ENCODE results near the gene PARD3.
A peak's percentile ranks its signal among the peaks of the same experiment; 100 is the strongest.
"Not testable (repeated sequence)": the region's sequence is repeated elsewhere in the genome, so short reads cannot be mapped to it uniquely, and the experiment has no call there.

Gene PARD3

GRCh38 chr10:34798654-34799053, 16.4 kb downstream of the PARD3 start:
- no peak for DNase-seq (ENCODE audit: low spot score in 2 of 2)
- no peaks in the 10 kb centered on the region for H3K27me3 ChIP-seq (ENCODE audit: low read depth)
- in situ Hi-C loops (cut with MboI; ENCODE audit: low sequenced_read_pairs), result no loop called here
- peaks cover 21% of the 10 kb centered on the region for H3K4me1 ChIP-seq
- H3K36me3 ChIP-seq (replicated peaks), result no peaks in the 10 kb centered on the region
- no peaks in the 10 kb centered on the region for H3K9me3 ChIP-seq
- no peak overlapping the region for H3K4me3 ChIP-seq

DNA sequence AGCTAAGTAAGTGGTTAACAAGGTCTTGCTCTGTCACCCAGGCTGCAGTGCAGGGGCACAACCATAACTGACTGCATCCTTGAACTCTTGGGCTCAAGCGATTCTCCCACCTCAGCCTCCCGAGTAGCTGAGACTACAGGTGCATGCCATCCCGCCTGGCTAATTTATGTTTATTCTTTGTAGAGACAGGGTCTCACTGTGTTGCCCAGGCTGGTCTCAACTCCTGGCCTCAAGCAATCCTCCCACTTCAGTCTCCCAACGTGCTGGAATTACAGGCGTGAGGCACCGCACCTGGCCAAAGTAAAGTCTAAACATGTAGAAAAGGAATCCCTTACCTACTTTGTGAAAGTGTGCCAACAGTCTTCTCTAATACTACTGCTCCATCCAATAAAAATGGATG, 17.9 kb downstream of the PARD3 start:
- Histone ChIP-seq H3K27me3 (ENCODE audit: low read depth) (no peaks in the 10 kb centered on the region), H3K4me1 (peaks cover 15% of the 10 kb centered on the region), H3K9me3 (no peaks in the 10 kb centered on the region), H3K4me3 (no peak overlapping the region), H3K36me3 (replicated peaks) (no peaks in the 10 kb centered on the region)
- in situ Hi-C loops (cut with MboI; ENCODE audit: low sequenced_read_pairs), result no loop called here
- no peak for DNase-seq (ENCODE audit: low spot score in 2 of 2)

DNA sequence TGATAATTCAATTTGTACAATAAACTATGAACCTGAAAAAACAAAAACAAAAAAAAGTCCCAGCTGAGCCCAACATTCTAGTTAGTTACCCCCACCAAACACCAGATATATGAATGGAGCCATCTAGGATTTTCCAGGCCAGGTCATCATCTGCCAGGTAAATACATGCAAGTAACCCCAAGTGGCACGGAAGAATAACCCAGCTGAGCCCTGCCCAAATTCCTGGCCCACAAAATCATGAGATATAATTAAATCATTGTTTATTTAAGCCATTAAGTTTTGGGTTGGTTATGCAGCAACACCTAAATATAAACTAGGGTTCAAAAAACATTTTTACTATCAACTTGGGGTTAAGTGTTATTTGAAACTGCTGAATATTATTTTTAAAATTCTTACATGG, 19.0 kb downstream of the PARD3 start:
- Histone ChIP-seq H3K4me3 (no peak overlapping the region), H3K36me3 (replicated peaks) (no peaks in the 10 kb centered on the region), H3K4me1 (peaks cover 5% of the 10 kb centered on the region), H3K9me3 (no peaks in the 10 kb centered on the region), H3K27me3 (ENCODE audit: low read depth) (no peaks in the 10 kb centered on the region)
- DNase-seq (ENCODE audit: low spot score in 2 of 2), result no peak
- in situ Hi-C loops (cut with MboI; ENCODE audit: low sequenced_read_pairs), result no loop called here

DNA sequence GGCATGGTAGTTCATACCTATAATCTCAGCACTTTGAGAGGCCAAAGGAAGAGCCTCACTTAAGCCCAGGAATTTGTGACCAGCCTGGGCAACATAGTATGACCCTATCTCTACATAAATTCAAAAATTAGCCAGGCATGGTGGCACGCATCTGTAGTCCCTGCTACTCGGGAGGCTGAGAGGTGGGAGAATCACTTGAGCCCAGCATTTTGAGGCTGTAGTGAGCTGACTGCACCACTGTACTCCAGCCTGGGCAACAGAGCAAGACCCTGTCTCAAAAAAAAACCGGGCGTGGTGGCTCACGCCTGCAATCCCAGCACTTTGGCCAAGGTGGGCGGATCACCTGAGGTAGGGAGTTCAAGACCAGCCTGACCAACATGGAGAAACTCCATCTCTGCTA, 19.8 kb downstream of the PARD3 start:
- DNase-seq (ENCODE audit: low spot score in 2 of 2), result no peak
- Histone ChIP-seq H3K27me3 (ENCODE audit: low read depth) (no peaks in the 10 kb centered on the region), H3K36me3 (replicated peaks) (no peaks in the 10 kb centered on the region), H3K4me3 (no peak overlapping the region), H3K4me1 (peaks cover 7% of the 10 kb centered on the region), H3K9me3 (no peaks in the 10 kb centered on the region)
- in situ Hi-C loops (cut with MboI; ENCODE audit: low sequenced_read_pairs), result no loop called here

DNA sequence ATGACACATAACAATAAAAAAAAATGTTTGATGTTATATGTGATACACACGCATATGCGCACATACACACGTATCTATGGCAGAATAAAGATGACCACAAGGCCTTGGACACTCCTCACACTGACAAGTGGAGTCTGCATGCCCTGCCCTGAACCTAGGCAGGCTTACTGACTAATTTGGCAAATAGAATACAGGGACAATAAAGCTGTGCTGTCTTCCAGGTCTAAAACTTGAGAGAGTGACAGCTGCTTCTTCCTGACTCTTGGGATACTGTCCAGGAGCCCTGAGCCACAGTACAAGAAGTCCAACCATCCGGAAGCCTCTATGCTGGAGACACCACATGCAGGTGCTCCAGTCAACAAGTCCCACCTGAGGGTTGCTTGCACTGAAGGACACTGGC, 20.3 kb downstream of the PARD3 start:
- Histone ChIP-seq H3K27me3 (ENCODE audit: low read depth) (no peaks in the 10 kb centered on the region), H3K36me3 (replicated peaks) (no peaks in the 10 kb centered on the region), H3K4me3 (no peak overlapping the region), H3K4me1 (peaks cover 8% of the 10 kb centered on the region), H3K9me3 (no peaks in the 10 kb centered on the region)
- in situ Hi-C loops (cut with MboI; ENCODE audit: low sequenced_read_pairs), result no loop called here
- no peak for DNase-seq (ENCODE audit: low spot score in 2 of 2)

DNA sequence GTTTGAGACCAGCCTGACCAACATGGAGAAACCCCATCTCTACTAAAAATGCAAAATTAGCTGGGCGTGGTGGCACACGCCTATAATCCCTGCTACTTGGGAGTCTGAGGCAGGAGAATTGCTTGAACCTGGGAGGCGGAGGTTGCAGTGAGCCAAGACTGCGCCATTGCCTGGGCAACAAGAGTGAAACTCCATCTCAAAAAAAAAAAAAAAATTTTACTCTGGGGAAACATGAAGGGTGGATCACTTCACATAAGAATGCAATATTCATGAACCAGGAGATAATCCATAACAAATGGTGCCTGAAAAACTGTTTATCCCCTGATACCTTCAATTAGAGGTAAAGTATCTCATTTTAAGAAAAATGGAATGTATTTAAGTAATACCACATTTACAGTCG, 21.5 kb downstream of the PARD3 start:
- H3K36me3 ChIP-seq (replicated peaks); H3K9me3 ChIP-seq; H3K27me3 ChIP-seq (ENCODE audit: low read depth); in situ Hi-C loops (cut with MboI; ENCODE audit: low sequenced_read_pairs); DNase-seq (ENCODE audit: low spot score in 2 of 2); H3K4me3 ChIP-seq: not testable (repeated sequence)
- H3K4me1 ChIP-seq, result peaks cover 11% of the 10 kb centered on the region

DNA sequence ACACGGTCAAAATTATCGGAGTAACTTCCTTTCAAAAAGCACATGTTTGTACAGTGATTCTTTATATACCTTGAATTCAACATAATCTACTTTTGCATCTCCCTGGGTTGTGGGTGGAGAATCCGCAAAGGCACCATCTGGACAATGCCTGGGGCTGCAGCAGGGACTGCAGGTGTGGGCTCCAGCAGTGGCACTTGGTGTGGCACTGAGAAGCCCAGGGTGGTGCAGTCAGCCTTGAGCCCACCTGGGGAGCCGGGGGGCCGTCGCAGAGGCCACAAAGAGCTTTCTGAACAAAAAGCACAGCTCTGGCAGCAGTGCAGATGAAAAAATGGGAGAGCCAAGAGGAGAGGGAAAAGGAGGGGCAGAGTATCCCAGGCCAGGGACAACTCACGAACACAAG, 22.2 kb downstream of the PARD3 start:
- no peak for DNase-seq (ENCODE audit: low spot score in 2 of 2)
- no peaks in the 10 kb centered on the region for H3K36me3 ChIP-seq (replicated peaks)
- H3K4me1 ChIP-seq, result peaks cover 11% of the 10 kb centered on the region
- no peaks in the 10 kb centered on the region for H3K27me3 ChIP-seq (ENCODE audit: low read depth)
- in situ Hi-C loops (cut with MboI; ENCODE audit: low sequenced_read_pairs), result no loop called here
- no peak overlapping the region for H3K4me3 ChIP-seq
- no peaks in the 10 kb centered on the region for H3K9me3 ChIP-seq

GRCh38 chr10:34791947-34792346, 23.1 kb downstream of the PARD3 start:
- no peaks in the 10 kb centered on the region for H3K36me3 ChIP-seq (replicated peaks)
- H3K27me3 ChIP-seq (ENCODE audit: low read depth), result no peaks in the 10 kb centered on the region
- H3K9me3 ChIP-seq, result no peaks in the 10 kb centered on the region
- H3K4me1 ChIP-seq, result peaks cover 12% of the 10 kb centered on the region
- in situ Hi-C loops (cut with MboI; ENCODE audit: low sequenced_read_pairs), result no loop called here
- DNase-seq (ENCODE audit: low spot score in 2 of 2), result no peak
- H3K4me3 ChIP-seq, result no peak overlapping the region

DNA sequence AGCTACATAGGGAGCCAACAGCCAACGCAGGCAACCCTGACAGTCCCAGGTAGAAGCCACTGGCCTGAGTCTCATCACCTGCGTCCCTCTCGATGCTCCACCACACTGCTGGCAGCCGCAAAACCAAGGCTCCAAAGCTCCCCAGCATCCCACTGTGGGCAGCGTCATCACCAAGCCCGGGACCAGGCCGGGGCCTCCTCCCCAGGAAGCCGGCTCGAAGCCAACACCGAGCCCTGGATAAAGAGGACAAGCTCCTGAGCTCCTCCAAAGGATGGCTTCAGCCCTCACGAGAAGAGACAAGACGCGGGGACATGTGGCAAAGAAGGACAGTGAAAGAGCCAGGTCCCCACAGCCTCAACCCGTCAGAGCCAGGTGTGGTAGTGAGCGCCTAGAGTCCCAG, 23.9 kb downstream of the PARD3 start:
- H3K4me3 ChIP-seq, result no peak overlapping the region
- no peaks in the 10 kb centered on the region for H3K9me3 ChIP-seq
- no peak for DNase-seq (ENCODE audit: low spot score in 2 of 2)
- H3K27me3 ChIP-seq (ENCODE audit: low read depth), result no peaks in the 10 kb centered on the region
- in situ Hi-C loops (cut with MboI; ENCODE audit: low sequenced_read_pairs), result no loop called here
- H3K36me3 ChIP-seq (replicated peaks), result no peaks in the 10 kb centered on the region
- H3K4me1 ChIP-seq, result peaks cover 17% of the 10 kb centered on the region

DNA sequence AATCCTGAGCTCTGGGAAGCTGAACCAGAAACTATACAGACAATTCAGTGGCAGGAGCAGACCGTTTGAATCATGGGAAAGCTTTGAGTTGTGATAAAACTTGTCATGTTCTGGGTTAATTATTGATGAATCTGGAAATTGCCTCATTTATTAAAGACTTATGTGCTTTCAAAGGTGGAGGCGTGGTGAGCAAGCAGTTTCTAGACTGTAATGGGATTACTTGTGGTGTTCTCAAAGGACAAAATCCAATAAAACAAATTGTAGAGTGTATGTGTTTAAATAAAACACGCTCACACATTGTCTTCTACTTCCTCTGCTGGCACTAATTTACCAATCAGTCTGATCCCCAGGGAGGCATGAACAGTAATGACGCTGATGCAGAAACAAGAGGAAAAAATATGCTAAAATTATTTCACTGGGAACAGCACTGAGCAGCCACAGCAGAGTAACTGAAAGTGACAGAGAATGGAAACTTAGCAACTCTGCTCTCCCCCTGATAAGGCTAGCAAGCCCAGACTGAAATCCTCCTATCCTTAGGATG, 25.1 kb downstream of the PARD3 start:
- H3K4me1 ChIP-seq, result peaks cover 17% of the 10 kb centered on the region
- H3K27me3 ChIP-seq (ENCODE audit: low read depth), result no peaks in the 10 kb centered on the region
- H3K9me3 ChIP-seq, result no peaks in the 10 kb centered on the region
- no peaks in the 10 kb centered on the region for H3K36me3 ChIP-seq (replicated peaks)
- H3K4me3 ChIP-seq, result no peak overlapping the region
- DNase-seq (ENCODE audit: low spot score in 2 of 2), result peak; percentile 33 to 36
- in situ Hi-C loops (cut with MboI; ENCODE audit: low sequenced_read_pairs), result no loop called here

- Histone ChIP-seq H3K9me3 (no peaks in the 10 kb centered on the region), H3K27me3 (ENCODE audit: low read depth) (no peaks in the 10 kb centered on the region), H3K4me1 (peaks cover 24% of the 10 kb centered on the region), H3K4me3 (no peak overlapping the region), H3K36me3 (replicated peaks) (no peaks in the 10 kb centered on the region)
- peak; percentile 29 to 62 for DNase-seq (ENCODE audit: low spot score in 2 of 2)
- in situ Hi-C loops (cut with MboI; ENCODE audit: low sequenced_read_pairs), result no loop called here
Observed at GRCh38 chr10:34786464-34786863, 28.6 kb downstream of the PARD3 start.

DNA sequence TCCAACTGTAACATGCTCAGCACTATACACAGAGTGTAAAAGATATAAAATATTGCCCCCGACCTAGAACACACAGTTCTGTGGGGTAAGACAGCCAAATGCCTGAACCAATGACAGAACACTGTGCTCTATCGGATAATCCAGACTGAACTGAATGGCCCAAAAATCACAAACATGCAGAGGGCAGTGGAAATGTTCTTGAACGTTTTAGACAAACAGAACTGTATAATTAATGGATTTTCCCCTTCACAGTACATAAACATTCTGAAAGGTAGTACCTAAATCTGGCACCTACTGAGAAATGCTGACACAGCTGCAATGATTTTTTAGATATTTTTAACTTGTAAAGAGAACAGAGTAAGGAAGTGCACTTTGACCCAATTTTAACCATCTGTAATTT, 33.4 kb downstream of the PARD3 start:
- Histone ChIP-seq H3K4me3 (no peak overlapping the region), H3K27me3 (ENCODE audit: low read depth) (no peaks in the 10 kb centered on the region)

GRCh38 chr10:34780818-34781380, 34.2 kb downstream of the PARD3 start:
- H3K27me3 ChIP-seq (ENCODE audit: low read depth), result no peaks in the 10 kb centered on the region
- H3K4me1 ChIP-seq, result peaks cover 22% of the 10 kb centered on the region
- H3K4me3 ChIP-seq, result no peak overlapping the region
- in situ Hi-C loops (cut with MboI; ENCODE audit: low sequenced_read_pairs), result no loop called here
- peak in 1 of 2 experiments; percentile 40 for DNase-seq (ENCODE audit: low spot score in 2 of 2)
- H3K36me3 ChIP-seq (replicated peaks), result no peaks in the 10 kb centered on the region
- H3K9me3 ChIP-seq, result no peaks in the 10 kb centered on the region

More for the DNA sequence above, 33.4 kb downstream of the PARD3 start:
- Histone ChIP-seq H3K9me3 (no peaks in the 10 kb centered on the region), H3K36me3 (replicated peaks) (no peaks in the 10 kb centered on the region), H3K4me1 (peaks cover 24% of the 10 kb centered on the region)
- in situ Hi-C loops (cut with MboI; ENCODE audit: low sequenced_read_pairs), result no loop called here
- no peak for DNase-seq (ENCODE audit: low spot score in 2 of 2)

- DNase-seq (ENCODE audit: low spot score in 2 of 2), result no peak
- H3K4me3 ChIP-seq, result no peak overlapping the region
- no peaks in the 10 kb centered on the region; the same call in 1 of the 2 replicates for H3K36me3 ChIP-seq (replicated peaks)
- H3K4me1 ChIP-seq, result peaks cover 19% of the 10 kb centered on the region
- in situ Hi-C loops (cut with MboI; ENCODE audit: low sequenced_read_pairs), result no loop called here
- no peaks in the 10 kb centered on the region for H3K27me3 ChIP-seq (ENCODE audit: low read depth)
- no peaks in the 10 kb centered on the region for H3K9me3 ChIP-seq
Observed at GRCh38 chr10:34778237-34778636, 36.9 kb downstream of the PARD3 start.
